ENCODE results near the gene SMTNL1.

The SMTNL1 gene

GRCh38 chr11:57596266-57596885 is 59.0 kb downstream of the SMTNL1 start:
- Mint-ChIP-seq H3K9me3 (no peaks in the 10 kb centered on the region), H3K27me3 (peaks cover 85% of the 10 kb centered on the region), H3K36me3 (ENCODE audit: insufficient read depth) (no peaks in the 10 kb centered on the region), H3K27ac (ENCODE audit: low read depth) (no peak overlapping the region), H3K4me3 (no peak overlapping the region), H3K4me1 (no peaks in the 10 kb centered on the region)
- ATAC-seq (replicated peaks; ENCODE audit: extremely low read depth, poor library complexity, severe bottlenecking) (no peak), DNase-seq (ENCODE audit: low spot score in 2 of 2) (no peak)

- H3K4me3 Mint-ChIP-seq: no peak within 1 kb of the TSS
Measured at GRCh38 chr11:57597461-57597915, 60.1 kb downstream of the SMTNL1 start, which contains the start of gene SERPING1. Gene SERPING1 (plus strand): TSS chr11:57597685. CDS start chr11:57598271, 586 bp downstream.

GRCh38 chr11:57597916-57598830 is 60.8 kb downstream of the SMTNL1 start:
- Mint-ChIP-seq H3K9me3 (no peaks in the 10 kb centered on the region), H3K4me3 (no peak overlapping the region), H3K36me3 (ENCODE audit: insufficient read depth) (no peaks in the 10 kb centered on the region), H3K27ac (ENCODE audit: low read depth) (no peak overlapping the region), H3K27me3 (peaks cover 70% of the 10 kb centered on the region), H3K4me1 (no peaks in the 10 kb centered on the region)
- DNase-seq (ENCODE audit: low spot score in 2 of 2): no peak
- no peak for ATAC-seq (replicated peaks; ENCODE audit: extremely low read depth, poor library complexity, severe bottlenecking)

More at GRCh38 chr11:57597461-57597915, 60.1 kb downstream of the SMTNL1 start, which contains the start of gene SERPING1:
- H3K36me3 Mint-ChIP-seq (ENCODE audit: insufficient read depth): no peaks in the 10 kb centered on the region
- DNase-seq (ENCODE audit: low spot score in 2 of 2) (no peak), ATAC-seq (replicated peaks; ENCODE audit: extremely low read depth, poor library complexity, severe bottlenecking) (no peak)
- peaks cover 77% of the 10 kb centered on the region for H3K27me3 Mint-ChIP-seq
- no peak within 1 kb of the TSS for H3K27ac Mint-ChIP-seq (ENCODE audit: low read depth)
- H3K9me3 Mint-ChIP-seq: no peaks in the 10 kb centered on the region
- no peaks in the 10 kb centered on the region for H3K4me1 Mint-ChIP-seq

GRCh38 chr11:57598831-57599155 is 61.4 kb downstream of the SMTNL1 start:
- no peak overlapping the region for H3K4me3 Mint-ChIP-seq
- H3K4me1 Mint-ChIP-seq: no peaks in the 10 kb centered on the region
- no peaks in the 10 kb centered on the region for H3K36me3 Mint-ChIP-seq (ENCODE audit: insufficient read depth)
- DNase-seq (ENCODE audit: low spot score in 2 of 2): no peak
- peaks cover 69% of the 10 kb centered on the region for H3K27me3 Mint-ChIP-seq
- no peak overlapping the region for H3K27ac Mint-ChIP-seq (ENCODE audit: low read depth)
- no peak for ATAC-seq (replicated peaks; ENCODE audit: extremely low read depth, poor library complexity, severe bottlenecking)
- no peaks in the 10 kb centered on the region for H3K9me3 Mint-ChIP-seq

- H3K36me3 Mint-ChIP-seq (ENCODE audit: insufficient read depth): no peaks in the 10 kb centered on the region
- DNase-seq (ENCODE audit: low spot score in 2 of 2): no peak
- H3K4me3 Mint-ChIP-seq: no peak overlapping the region
- peaks cover 63% of the 10 kb centered on the region for H3K27me3 Mint-ChIP-seq
- H3K4me1 Mint-ChIP-seq: no peaks in the 10 kb centered on the region
- ATAC-seq (replicated peaks; ENCODE audit: extremely low read depth, poor library complexity, severe bottlenecking): no peak
- no peak overlapping the region for H3K27ac Mint-ChIP-seq (ENCODE audit: low read depth)
- H3K9me3 Mint-ChIP-seq: no peaks in the 10 kb centered on the region
Measured at GRCh38 chr11:57599381-57599780, 62.0 kb downstream of the SMTNL1 start.

All from central memory CD8-positive, alpha-beta T cell (primary cell).